GM06990 (cell line): ENCODE results near the gene FAM170B.

ENCODE experiments used
- DNase-seq: peaks from one replicate; pipeline ENCODE4 v3.0.0-alpha.2; 2011; ENCODE audit not compliant: insufficient read length; ENCODE audit errors: extremely low read depth
- H3K27me3 ChIP-seq: replicated peaks from 2 replicates; pipeline ENCODE4 v1.6.0; 2011; ENCODE audit warnings: low read length; ENCODE audit not compliant: control insufficient read depth, insufficient read depth
- H3K36me3 ChIP-seq: 2 replicates; pipeline ENCODE4 v1.5.1; 2011; ENCODE audit warnings: low read length; ENCODE audit not compliant: control insufficient read depth, insufficient read depth
- H3K4me3 ChIP-seq: replicated peaks from 2 replicates; pipeline ENCODE4 v1.5.1; 2011; ENCODE audit warnings: low read depth, mild to moderate bottlenecking, control low read depth, low read length
- CTCF ChIP-seq: IDR thresholded peaks from 2 replicates; pipeline ENCODE4 v1.5.1; 2011; ENCODE audit warnings: low read length, control low read depth, mild to moderate bottlenecking, inconsistent platforms; ENCODE audit not compliant: insufficient read depth, poor library complexity, severe bottlenecking

FAM170B gene

GRCh38 chr10:49163741-49164140 lies 29.9 kb upstream of the FAM170B start:
- no peaks in the 10 kb centered on the region for H3K27me3 ChIP-seq
- 0 out of 2 replicates have a peak, but pooled peaks cover 2% of the 10 kb centered on the region for H3K36me3 ChIP-seq
- H3K4me3 ChIP-seq, result no peak overlapping the region
- DNase-seq, result no peak
- TF ChIP-seq CTCF, result no peak

DNA sequence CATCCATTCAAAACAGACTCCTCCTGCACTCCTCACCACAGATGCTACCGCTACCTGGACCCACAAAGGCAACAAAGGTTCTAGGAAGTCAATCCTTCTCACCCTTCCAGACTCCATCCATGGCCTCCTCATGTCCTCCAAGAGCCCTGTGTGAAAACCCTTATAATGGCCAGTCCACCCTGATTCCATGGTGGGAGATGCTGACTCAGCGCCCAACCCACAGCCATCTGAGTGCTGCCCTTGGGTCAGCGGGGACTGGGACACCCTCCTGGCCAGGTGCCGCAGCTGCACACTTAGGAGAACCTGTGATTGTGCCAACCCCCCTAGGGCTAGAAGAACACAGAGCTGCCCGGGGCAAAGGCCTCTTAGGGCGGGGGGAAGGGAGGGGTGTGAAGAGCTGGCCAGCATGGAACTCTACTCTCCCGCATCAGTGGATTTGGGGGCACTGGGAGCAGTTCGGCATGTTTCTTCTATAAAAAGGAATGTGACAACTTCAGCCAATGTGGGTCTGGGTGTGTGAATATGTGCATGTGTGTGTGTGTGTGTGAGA lies 29.0 kb upstream of the FAM170B start:
- no peak for DNase-seq
- no peaks in the 10 kb centered on the region for H3K27me3 ChIP-seq
- no peak overlapping the region for H3K4me3 ChIP-seq
- 0 out of 2 replicates have a peak, but pooled peaks cover 2% of the 10 kb centered on the region for H3K36me3 ChIP-seq
- TF ChIP-seq CTCF, result no peak

- 0 out of 2 replicates have a peak, but pooled peaks cover 2% of the 10 kb centered on the region for H3K36me3 ChIP-seq
- no peak for DNase-seq
- no peak for TF ChIP-seq CTCF
Observed at GRCh38 chr10:49162063-49162462, 28.2 kb upstream of the FAM170B start.

GRCh38 chr10:49161411-49161997 lies 27.7 kb upstream of the FAM170B start:
- no peaks in the 10 kb centered on the region for H3K27me3 ChIP-seq
- H3K4me3 ChIP-seq, result no peak overlapping the region
- DNase-seq, result no peak
- TF ChIP-seq CTCF, result peak; percentile 11
- 0 out of 2 replicates have a peak, but pooled peaks cover 2% of the 10 kb centered on the region for H3K36me3 ChIP-seq

More at GRCh38 chr10:49162063-49162462, 28.2 kb upstream of the FAM170B start:
- Histone ChIP-seq H3K4me3 (no peak overlapping the region), H3K27me3 (no peaks in the 10 kb centered on the region)

DNA sequence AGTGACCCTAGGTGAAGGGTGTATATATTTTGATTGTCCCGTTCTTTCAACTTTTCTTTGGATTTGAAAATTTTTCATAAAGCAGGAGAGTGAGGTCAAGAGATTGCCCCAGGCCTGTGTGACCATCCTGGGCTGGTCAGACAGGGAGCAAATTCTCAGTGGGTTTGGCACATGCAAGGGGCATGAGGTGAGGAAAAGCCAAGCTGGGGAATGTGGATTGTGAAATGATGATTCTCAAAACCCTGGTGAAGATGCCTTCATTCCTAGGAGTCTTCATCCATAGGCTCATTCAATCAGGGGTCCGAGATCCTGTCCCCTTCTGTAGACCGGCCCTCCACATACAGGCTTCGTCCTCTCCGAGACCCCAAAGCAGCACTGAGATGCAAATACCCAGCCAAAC lies 27.0 kb upstream of the FAM170B start:
- no peak for TF ChIP-seq CTCF
- H3K27me3 ChIP-seq, result no peaks in the 10 kb centered on the region

DNA sequence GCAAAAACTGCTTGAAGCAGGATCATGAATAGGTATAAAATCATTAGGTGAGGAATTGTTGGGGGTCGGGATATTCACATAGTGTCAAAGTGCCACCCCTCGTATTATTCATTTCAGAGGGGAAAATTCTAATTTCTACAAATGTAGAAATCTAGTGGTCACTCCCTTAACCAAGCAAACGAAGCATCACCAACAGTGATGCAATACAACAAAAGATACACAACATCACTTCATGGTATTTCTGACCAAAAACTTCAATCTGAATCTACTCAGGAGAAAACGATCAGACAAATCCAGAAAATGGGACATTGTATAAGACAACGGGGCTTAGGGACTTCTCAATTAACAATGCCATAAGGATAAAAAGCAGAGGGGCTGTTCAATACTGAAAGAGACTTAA lies 26.3 kb upstream of the FAM170B start:
- TF ChIP-seq CTCF, result no peak

More for the DNA sequence above, 27.0 kb upstream of the FAM170B start:
- no peak for DNase-seq
- Histone ChIP-seq H3K36me3 (0 out of 2 replicates have a peak, but pooled peaks cover 2% of the 10 kb centered on the region), H3K4me3 (no peak overlapping the region)

More for the DNA sequence above, 26.3 kb upstream of the FAM170B start:
- Histone ChIP-seq H3K27me3 (no peaks in the 10 kb centered on the region), H3K36me3 (no peaks in the 10 kb centered on the region), H3K4me3 (no peak overlapping the region)
- no peak for DNase-seq
